T-helper 1 cell (primary cell): ENCODE results near the gene NEK3.
"Not testable (repeated sequence)": the region's sequence is repeated elsewhere in the genome, so short reads cannot be mapped to it uniquely, and the experiment has no call there.

Experiments
- DNase-seq, 5 donors: peaks; one replicate each; pipeline ENCODE4 v3.0.0-alpha.2; 2012 to 2020

The NEK3 gene

GRCh38 chr13:52109116-52109670 is 50.2 kb downstream of the NEK3 start:
- no peak for DNase-seq

DNA sequence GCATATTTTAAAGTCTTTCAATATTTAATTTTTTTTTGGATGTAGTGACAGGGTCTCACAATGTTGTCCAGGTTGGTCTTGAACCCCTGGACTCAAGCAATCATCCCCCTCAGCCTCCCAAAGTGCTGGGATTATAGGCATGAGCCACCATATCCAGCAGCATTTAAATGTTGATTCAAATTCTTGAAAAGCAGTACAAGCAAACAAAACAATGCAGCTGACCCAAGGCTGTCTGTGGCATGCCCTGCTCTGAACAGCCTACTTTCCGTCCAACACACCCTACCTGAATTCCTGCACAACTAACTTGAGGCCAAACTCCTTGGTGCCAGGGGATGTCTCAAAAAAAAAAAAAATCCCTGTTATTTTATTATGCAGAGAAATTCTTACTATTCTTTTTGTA is 53.6 kb downstream of the NEK3 start:
- DNase-seq, result no peak

DNA sequence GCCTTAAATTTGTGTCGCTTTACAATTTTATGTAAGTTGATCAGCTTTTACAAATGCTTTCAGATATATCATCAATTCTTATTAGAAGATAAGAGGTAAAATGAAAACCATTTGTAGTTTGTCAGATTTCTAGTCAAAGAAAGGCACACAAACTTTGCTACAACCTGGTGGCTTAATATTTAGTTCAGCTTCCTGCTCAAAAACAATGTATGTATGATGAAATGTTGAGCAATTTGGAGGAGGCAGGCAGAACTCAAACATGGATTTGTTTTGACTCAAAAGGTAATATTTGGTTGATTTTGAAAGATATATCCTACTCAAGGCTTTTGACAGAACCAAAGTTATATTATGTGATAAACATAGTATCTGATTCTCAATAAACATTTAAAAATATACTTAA is 54.8 kb downstream of the NEK3 start:
- peak in 1 of 5 donors; percentile 45 for DNase-seq

- no peak for DNase-seq
Measured at GRCh38 chr13:52103386-52103785, 56.0 kb downstream of the NEK3 start.

- DNase-seq, result not testable (repeated sequence)
Measured at GRCh38 chr13:52102423-52102822, 57.0 kb downstream of the NEK3 start.

DNA sequence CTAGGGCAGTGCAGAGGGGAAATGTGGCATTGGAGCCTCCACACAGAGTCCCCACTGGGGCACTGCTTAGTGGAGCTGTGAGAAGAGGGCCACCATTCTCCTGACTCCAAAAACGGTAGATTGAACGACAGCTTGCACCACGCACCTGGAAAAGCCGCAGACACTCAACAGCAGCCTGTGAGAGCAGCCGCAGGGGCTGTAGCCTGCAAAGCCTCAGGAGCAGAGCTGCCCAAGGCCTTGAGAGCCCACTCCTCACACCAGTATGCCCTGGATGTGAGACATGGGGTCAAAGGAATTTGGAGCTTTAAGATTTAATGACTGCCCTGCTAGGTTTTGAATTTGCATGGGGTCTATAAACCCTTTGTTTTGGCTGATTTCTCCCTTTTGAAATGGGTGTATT is 62.2 kb downstream of the NEK3 start:
- no peak for DNase-seq

- no peak for DNase-seq
Measured at GRCh38 chr13:52096748-52097147, 62.6 kb downstream of the NEK3 start.

DNA sequence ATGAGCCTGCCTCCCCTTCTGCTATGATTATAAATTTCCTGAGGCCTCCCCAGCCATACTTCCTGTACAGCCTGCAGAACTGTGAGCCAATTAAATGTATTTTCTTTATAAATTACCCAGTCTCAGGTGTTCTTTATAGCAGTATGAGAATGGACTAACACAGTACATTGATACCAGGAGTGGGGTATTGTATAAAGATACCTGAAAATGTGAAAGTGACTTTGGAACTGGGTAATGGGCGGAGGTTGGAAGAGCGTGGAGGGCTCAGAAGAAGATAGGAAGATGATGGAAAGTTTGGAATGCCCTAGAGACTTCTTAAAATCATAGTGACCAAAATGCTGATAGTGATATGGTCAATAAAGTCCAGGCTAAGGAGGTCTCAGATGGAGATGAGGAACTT is 63.3 kb downstream of the NEK3 start:
- no peak for DNase-seq

DNA sequence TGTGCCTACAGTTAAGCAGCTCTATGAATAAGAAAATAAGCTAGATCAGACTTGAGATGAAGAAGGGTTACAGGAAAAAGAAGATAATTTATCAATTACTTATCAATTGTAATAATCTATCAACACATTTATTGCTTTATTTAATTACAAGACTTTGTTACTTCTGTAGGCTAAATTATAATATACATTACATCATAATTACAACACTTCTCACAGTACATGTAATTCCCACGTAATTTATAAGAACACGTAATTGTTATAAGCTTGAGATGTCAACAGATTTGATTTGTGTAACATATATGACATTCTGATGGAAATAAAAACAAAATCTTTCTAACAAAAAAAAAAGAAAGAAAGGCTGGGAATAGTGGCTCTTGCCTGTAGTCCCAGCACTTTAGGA is 67.3 kb downstream of the NEK3 start:
- DNase-seq, result no peak

GRCh38 chr13:52091473-52091872 is 67.9 kb downstream of the NEK3 start:
- no peak for DNase-seq

- no peak for DNase-seq
Measured at GRCh38 chr13:52085421-52085820, 74.0 kb downstream of the NEK3 start.

- DNase-seq, result not testable (repeated sequence)
Measured at GRCh38 chr13:52084981-52085380, 74.4 kb downstream of the NEK3 start.
